Naive B cell (primary cell): ENCODE results near the gene PDE2A. TPM values are rescaled to one million over a fixed set of nuclear protein-coding genes. Genes with fewer than 3 reads are reported as not detected.

Experiments used
- ATAC-seq, 2 donors: fragments of 150-1000 bp; cut with Tn5 transposase; 2 replicates each; pipeline ENCODE4 v1.10.0; 2021; ENCODE audit warnings: low read depth in 2 of 2, mild to moderate bottlenecking in 2 of 2, moderate library complexity in 2 of 2
- DNase-seq: peaks from one replicate; pipeline ENCODE4 v3.0.0; 2022
- H3K27ac Mint-ChIP-seq, 6 donors: one replicate each; pipeline ENCODE4 v1.8.0; 2020 to 2022; ENCODE audit warnings: mild to moderate bottlenecking in 6 of 6, mixed read lengths in 6 of 6, moderate library complexity in 5 of 6, inconsistent platforms in 2 of 6
- H3K27me3 Mint-ChIP-seq, 3 donors: one replicate each; pipeline ENCODE4 v1.8.0; 2021 to 2022; ENCODE audit warnings: mixed read lengths in 3 of 3, mild to moderate bottlenecking in 1 of 3
- H3K36me3 Mint-ChIP-seq, 2 donors: one replicate each; pipeline ENCODE4 v1.8.0; 2020 to 2022; ENCODE audit warnings: mixed read lengths in 2 of 2, inconsistent platforms in 1 of 2, mild to moderate bottlenecking in 1 of 2
- H3K4me1 Mint-ChIP-seq, 3 donors: one replicate each; pipeline ENCODE4 v1.8.0; 2020 to 2022; ENCODE audit warnings: mixed read lengths in 3 of 3, inconsistent platforms in 1 of 3, mild to moderate bottlenecking in 1 of 3, moderate library complexity in 1 of 3
- H3K4me3 Mint-ChIP-seq, 8 donors: one replicate each; pipeline ENCODE4 v1.8.0; 2020 to 2022; ENCODE audit warnings: mild to moderate bottlenecking in 8 of 8, mixed read lengths in 8 of 8, moderate library complexity in 8 of 8, inconsistent platforms in 2 of 8
- H3K9me3 Mint-ChIP-seq, 7 donors: one replicate each; pipeline ENCODE4 v1.8.0; 2020 to 2022; ENCODE audit warnings: mixed read lengths in 7 of 7, mild to moderate bottlenecking in 5 of 7, inconsistent platforms in 2 of 7, moderate library complexity in 1 of 7
- polyA plus RNA-seq, 6 donors: library from polyadenylated mRNA; unstranded; fragments of 300-500 nt; fragmentation: Illumina TruSeq; gene quantifications; one replicate each; pipeline ENCODE4 v1.2.3, GENCODE V29; 2021; ENCODE audit warnings: low read depth in 6 of 6

Gene PDE2A
- polyA plus RNA-seq, 6 donors from 2014 or later, result 0.18 to 0.44 (median 0.36) TPM; not detected in 3

DNA sequence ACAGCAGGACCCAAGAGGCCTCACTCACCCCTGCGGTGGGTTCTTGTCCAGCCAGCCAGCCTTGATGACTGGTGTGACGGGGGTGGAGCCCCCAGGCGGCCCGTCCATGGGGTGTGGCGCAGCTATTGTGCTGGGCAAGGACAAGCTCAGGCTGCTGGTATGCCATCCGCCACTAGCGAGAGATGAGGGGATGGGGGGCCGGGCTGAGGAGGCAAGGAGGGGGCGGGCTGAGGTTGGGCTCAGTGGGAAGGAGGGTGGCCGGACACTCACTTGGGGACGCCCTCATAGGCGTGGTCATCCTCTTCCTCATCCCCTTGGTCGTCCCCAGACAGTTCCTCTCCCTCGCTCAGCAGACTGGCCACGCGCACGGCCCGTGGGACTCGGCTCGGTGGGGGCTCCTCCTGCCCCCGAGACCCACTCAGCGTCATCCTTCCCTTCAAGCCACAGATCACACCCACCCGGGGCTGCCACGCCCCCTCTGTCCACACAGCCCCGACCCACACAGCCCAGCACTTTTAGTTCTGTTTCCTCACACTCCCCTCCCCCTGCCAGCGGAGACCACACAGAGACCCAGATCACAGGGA, 38.0 kb upstream of the PDE2A start:
- DNase-seq, result no peak
- no peaks in the 10 kb centered on the region for H3K27me3 Mint-ChIP-seq
- H3K4me3 Mint-ChIP-seq, result no peak overlapping the region
- H3K4me1 Mint-ChIP-seq, result peaks cover 25 to 53% (median 42%) of the 10 kb centered on the region in 3 donors
- H3K36me3 Mint-ChIP-seq, result peaks cover 5 to 36% of the 10 kb centered on the region in 2 donors
- no peaks in the 10 kb centered on the region for H3K9me3 Mint-ChIP-seq
- ATAC-seq, result no peak
- H3K27ac Mint-ChIP-seq, result peak overlapping the region in 1 of 6 donors; percentile 4

DNA sequence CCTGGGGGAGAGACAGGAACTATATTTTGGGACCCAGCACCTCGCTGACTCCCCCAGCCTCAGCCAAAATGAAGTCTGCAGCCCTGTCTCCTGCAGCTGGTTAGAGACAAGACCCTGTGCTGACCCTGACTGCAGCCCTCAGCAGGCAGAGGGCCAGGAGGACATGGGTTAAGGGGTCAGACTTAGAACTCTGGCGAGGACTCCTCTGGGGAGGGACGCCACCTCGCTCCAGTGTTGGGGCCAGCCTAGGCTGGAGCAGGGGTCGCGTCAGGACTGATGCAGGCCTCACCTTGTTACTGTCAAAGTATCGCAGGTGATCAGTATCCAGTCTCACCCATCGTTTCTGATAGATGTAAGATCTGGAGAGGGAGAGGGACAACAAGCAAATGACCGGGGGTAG, 36.9 kb upstream of the PDE2A start:
- Mint-ChIP-seq H3K4me1 (peaks cover 21 to 53% (median 49%) of the 10 kb centered on the region in 3 donors), H3K4me3 (no peak overlapping the region), H3K27ac (no peak overlapping the region), H3K27me3 (no peaks in the 10 kb centered on the region), H3K36me3 (peaks cover 5 to 47% of the 10 kb centered on the region in 2 donors), H3K9me3 (no peaks in the 10 kb centered on the region)
- DNase-seq (no peak), ATAC-seq (no peak)

DNA sequence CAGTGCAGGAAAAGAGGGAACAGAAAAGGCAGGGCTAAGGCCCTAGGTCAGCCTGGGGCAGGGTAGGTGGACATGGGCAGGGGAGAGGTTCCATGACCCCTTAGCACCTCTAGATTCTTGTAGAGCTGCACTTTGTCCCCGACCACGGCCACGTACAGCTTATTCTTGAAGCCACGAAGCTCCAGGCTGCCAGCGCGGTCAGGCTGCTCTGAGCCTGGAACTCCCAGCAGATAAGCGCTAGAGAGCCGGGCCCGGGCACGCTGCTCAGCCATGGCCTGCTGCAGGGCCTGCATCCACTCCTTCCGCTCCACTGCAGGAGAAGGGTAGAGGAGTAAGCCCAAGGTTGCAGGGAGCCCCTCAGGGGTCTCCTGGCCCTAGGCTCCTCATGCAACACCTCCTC, 36.1 kb upstream of the PDE2A start:
- Mint-ChIP-seq H3K4me3 (no peak overlapping the region), H3K27me3 (no peaks in the 10 kb centered on the region), H3K36me3 (peaks cover 5 to 51% of the 10 kb centered on the region in 2 donors), H3K4me1 (peaks cover 13 to 51% (median 46%) of the 10 kb centered on the region in 3 donors), H3K27ac (peak overlapping the region in 1 of 6 donors; percentile 58), H3K9me3 (no peaks in the 10 kb centered on the region)
- ATAC-seq (no peak), DNase-seq (no peak)

DNA sequence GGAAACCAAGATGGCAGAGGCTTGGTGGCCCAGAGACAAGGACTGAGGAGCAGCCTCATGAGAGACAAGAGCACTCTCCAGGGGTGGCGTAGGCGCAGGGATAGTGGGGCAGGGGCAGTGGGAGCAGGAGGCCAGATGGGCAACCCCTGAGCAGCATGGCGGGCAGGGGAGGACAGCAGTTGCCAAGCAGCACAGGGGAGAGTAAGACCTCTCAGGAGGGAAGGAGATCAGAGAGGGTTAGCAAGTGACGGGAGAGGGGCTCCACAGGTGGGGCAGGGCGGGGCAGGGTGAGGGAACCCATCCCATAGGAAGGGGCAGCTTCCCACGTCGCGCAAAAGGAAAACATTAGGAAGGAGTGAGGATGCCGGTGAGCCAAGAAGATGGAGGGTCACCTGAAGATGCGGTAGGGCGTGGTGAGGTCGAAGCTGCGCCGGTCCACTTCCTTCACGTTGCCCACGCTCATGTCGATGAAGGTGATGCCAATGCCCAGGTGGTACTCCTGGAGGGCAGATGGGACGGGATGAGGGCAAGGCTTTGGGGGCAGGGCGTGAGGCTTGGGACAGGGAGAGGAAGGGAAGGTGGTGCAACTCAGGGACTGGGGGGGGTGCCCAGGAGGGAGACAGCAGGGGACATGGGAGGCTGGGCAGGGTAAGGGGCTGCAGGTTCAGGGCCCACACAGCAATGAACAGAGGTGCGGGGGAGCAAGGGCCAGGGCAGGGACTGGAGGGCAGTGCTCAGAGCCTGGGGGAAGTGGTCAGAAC, 35.4 kb upstream of the PDE2A start:
- Mint-ChIP-seq H3K4me3 (no peak overlapping the region), H3K27me3 (no peaks in the 10 kb centered on the region), H3K27ac (peak overlapping the region in 2 of 6 donors; percentile 54 to 58), H3K9me3 (no peaks in the 10 kb centered on the region), H3K4me1 (peaks cover 9 to 49% (median 40%) of the 10 kb centered on the region in 3 donors), H3K36me3 (peaks cover 5 to 51% of the 10 kb centered on the region in 2 donors)
- ATAC-seq (no peak), DNase-seq (no peak)

DNA sequence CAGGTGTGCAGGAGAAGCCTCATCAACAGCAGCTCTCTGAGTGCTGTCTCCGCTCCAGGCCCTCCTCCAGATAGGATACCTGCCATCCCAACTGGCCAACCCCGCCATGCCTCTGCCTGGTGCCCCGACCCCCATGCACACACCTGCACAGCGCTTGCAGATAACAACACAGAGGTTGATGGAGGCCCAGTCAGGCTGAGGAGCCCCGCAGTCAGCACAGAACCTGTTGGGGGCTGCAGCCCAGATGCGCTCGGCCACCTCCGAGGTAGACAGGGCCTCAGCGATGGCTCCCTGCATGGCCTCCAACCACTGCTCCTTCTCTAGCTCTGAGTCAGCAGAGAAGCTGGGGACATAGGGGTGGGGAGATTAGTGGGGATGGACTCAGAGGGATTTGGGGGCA, 32.8 kb upstream of the PDE2A start:
- Mint-ChIP-seq H3K9me3 (no peaks in the 10 kb centered on the region), H3K4me3 (no peak overlapping the region), H3K27me3 (no peaks in the 10 kb centered on the region), H3K27ac (peak overlapping the region in 2 of 6 donors; percentile 29 to 53), H3K36me3 (peaks cover 5 to 44% of the 10 kb centered on the region in 2 donors), H3K4me1 (peaks cover 2 to 38% (median 35%) of the 10 kb centered on the region in 3 donors)
- DNase-seq (no peak), ATAC-seq (no peak)

DNA sequence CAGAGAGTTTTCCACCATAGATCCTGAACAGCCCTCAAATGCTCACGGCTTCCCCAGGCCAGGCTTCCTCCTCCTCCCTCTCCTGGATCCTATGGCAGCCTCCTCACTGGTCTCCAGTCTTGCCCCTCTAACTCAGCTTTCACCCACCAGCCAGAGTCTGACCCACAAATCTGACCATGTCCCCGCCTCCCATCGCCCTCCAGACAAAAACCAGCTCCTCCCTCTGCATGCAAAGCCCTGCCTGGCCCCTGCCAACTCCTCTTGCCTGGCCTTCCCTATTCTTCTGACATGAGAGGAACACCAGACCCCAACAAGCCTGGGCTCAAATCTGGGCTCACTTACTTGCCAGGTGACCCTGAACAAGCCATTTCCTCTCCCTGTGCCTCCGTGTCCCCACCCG, 32.4 kb upstream of the PDE2A start:
- ATAC-seq, result no peak
- Mint-ChIP-seq H3K27me3 (no peaks in the 10 kb centered on the region), H3K4me3 (peak overlapping the region in 1 of 8 donors; percentile 14), H3K4me1 (peaks cover 2 to 38% (median 35%) of the 10 kb centered on the region in 3 donors), H3K9me3 (no peaks in the 10 kb centered on the region), H3K36me3 (peaks cover 5 to 44% of the 10 kb centered on the region in 2 donors), H3K27ac (peak overlapping the region in 3 of 6 donors; percentile 9 to 60 (median 53))
- DNase-seq, result no peak

DNA sequence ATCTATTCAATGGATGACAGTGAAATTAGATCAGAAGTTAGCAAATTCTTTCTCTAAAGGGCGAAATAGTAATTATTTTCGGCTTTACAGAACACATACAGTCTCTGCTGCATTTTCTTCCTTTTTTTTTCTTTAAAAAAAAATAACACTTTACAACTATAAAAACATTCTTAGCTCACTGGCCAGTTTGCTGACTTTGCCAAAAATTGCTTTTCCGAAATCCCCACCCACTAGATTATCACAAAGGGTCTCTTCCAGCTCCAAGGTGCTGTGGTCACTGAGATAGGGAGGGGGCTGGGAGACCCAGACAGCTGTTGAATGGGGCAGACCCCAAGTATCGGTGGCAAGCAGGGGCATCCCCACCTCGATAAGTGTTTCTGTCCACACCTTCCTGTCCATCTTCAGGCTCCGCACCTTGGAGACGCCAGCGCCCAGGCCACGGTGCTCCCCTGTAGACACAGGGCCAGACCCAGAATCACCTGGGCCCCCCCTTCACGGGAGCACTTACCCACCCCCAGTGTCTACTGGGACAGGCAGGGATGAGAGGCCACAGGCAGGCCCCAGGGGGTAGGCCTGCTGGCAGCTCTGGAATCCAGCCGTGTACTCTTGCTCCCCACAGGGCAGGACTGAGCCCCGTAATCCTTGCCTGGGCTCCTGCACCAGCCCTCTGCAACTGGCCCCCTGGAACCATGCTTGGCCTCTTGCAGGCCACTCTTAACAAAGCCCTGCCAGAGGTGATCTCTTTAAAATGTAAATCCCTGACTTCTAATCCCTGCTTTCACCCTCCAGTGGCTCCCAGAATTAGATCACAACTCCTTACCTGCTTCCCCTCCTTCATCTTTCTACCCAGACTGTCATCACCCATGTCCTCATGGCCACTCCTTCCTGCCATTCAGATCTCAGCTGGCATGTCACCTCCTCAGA, 31.5 kb upstream of the PDE2A start:
- Mint-ChIP-seq H3K27me3 (no peaks in the 10 kb centered on the region), H3K27ac (peak overlapping the region in 2 of 6 donors; percentile 53 to 78), H3K4me3 (no peak overlapping the region), H3K4me1 (peaks cover 2 to 35% (median 31%) of the 10 kb centered on the region in 3 donors), H3K36me3 (peaks cover 5 to 44% of the 10 kb centered on the region in 2 donors), H3K9me3 (no peaks in the 10 kb centered on the region)
- ATAC-seq (no peak), DNase-seq (no peak)

DNA sequence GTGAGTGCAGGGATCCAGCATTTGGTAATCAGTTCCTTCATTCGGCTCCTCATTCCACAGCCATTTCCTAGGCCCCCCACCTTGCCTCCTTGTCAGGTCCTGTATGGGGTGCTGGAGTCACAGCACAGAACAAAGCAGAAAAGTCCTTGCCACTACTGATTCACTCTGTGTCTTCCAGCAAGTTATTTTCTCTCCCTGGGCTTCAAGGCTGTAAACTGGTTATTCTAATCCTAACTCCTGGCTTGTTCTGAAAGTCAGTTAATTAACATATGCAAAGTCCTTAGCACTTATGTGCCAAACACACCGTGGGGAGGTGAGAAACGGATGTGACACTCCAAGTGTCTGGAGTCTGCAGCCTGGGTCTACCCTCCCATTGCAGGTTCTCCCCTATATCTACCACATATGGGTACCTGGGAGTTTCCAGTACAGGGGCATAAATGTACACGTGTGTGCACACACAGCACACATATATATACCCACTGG, 30.6 kb upstream of the PDE2A start:
- Mint-ChIP-seq H3K27me3 (no peaks in the 10 kb centered on the region), H3K4me3 (no peak overlapping the region), H3K27ac (peak overlapping the region in 2 of 6 donors; percentile 71), H3K36me3 (peaks cover 5 to 46% of the 10 kb centered on the region in 2 donors), H3K4me1 (peaks cover 7 to 34% (median 30%) of the 10 kb centered on the region in 3 donors), H3K9me3 (no peaks in the 10 kb centered on the region)
- ATAC-seq, result no peak
- DNase-seq, result no peak

DNA sequence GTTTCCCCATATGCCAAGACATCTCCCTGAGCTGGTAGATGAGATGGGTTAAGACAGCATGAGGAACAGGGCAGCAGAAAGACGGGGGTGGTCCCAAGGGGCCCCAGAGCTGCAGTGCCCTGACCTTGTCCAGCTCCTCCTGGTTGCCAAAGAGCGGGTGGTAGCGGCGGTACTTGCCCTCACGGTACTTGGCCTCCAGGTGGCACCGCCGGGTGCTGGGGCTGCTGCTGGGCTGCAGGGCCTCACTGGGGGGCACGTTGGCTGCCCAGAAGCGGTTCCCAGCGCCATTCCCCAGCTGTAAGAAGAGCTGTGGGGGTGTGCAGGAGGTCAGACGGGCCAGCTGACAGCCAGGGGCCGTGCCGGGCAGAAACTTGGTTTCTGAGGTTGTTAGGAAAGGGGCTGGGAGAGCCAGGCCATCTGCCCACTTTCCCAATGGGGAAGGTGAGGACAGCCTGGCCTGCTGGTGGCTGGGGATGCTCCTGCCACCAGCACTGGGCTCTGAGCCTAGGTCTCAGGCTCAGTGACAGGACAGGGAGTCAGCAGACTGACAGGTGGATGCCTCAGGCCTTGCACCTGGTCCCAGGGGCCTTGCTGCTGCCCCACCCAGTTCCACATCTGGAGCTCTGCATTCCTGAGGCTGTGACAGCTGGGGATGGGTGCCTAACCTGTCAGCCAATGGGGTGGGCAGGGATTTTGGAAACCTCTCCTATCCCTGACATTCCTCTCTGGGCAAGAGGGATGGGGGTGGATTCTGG, 30.0 kb upstream of the PDE2A start:
- H3K27me3 Mint-ChIP-seq, result no peaks in the 10 kb centered on the region
- H3K9me3 Mint-ChIP-seq, result no peaks in the 10 kb centered on the region
- ATAC-seq (no peak), DNase-seq (no peak)
- H3K27ac Mint-ChIP-seq, result no peak overlapping the region
- H3K36me3 Mint-ChIP-seq, result peaks cover 5 to 46% of the 10 kb centered on the region in 2 donors
- peaks cover 10 to 32% (median 27%) of the 10 kb centered on the region in 3 donors for H3K4me1 Mint-ChIP-seq
- no peak overlapping the region for H3K4me3 Mint-ChIP-seq

DNA sequence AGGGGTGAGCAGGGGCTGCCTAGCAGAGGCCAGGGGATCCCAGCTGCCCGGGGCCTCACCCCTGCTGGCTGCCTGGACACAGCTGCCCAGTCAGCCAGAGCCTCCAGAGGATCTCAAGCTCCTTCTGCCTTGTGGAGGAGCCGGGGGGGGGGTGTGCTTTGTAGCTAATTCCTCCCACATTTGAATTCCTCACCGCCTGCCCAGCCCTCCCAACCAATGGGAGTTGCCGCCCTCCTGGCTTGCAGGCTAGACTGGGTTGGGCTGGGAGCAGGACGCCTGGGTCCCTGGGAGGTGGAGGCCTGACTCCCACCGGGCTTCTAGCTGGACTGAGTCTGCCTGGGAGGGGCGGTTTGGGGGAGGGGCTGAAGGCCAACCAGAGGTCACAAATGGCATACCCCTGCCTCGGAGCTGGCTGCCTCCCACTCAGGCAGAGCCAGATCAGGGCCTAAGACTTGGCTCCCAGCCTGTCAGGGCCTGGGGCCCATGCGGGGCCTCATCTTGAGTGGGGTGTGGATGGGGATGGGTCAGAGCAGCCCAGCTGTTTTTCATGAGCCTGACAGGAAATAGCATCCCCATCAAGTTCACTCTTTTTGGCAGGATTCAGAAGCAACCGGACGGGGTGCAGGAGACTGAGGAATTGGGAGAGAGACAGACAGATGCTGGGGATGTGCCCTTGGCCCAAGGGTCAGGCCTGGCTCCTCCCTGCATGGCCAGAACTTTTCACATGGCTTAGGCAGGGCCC, 29.2 kb upstream of the PDE2A start:
- Mint-ChIP-seq H3K36me3 (peaks cover 5 to 46% of the 10 kb centered on the region in 2 donors), H3K27me3 (no peaks in the 10 kb centered on the region), H3K4me3 (no peak overlapping the region), H3K9me3 (no peaks in the 10 kb centered on the region), H3K4me1 (peaks cover 10 to 29% (median 25%) of the 10 kb centered on the region in 3 donors), H3K27ac (no peak overlapping the region)
- no peak for DNase-seq
- no peak for ATAC-seq

DNA sequence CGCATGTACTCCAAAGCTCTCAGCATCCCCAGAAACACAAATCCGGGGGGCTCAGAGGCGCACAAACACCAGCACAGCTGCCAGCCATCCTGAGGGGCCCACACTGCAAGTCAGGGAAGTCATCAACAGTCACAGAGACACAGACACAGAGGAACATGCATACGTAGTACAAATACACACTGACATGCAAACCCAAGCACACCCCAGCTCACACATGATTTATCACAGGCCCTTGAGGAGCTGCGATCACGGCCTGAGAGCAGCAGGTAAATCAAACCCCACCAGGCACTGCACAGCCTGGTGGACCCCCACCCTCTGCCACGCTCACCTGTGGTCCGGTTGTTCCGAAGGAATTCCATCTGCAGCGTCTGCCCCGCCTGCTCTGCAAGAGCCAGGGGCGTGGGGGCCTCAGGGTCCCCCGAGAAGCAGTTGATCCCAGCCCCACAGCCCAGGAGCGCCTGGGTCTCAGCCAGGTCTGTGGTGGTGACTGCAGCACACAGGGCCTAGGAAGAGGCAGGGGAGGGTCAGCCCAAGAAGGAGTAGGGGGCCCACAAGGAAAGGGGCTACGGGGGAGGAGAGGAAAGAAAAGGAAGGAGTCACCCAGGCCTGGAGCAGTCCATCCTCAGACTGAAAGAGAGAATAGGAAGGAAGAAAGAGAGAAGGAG, 28.5 kb upstream of the PDE2A start:
- H3K4me3 Mint-ChIP-seq, result no peak overlapping the region
- H3K4me1 Mint-ChIP-seq, result peaks cover 8 to 27% (median 25%) of the 10 kb centered on the region in 3 donors
- DNase-seq (no peak), ATAC-seq (no peak)
- H3K9me3 Mint-ChIP-seq, result no peaks in the 10 kb centered on the region
- H3K27me3 Mint-ChIP-seq, result no peaks in the 10 kb centered on the region
- H3K36me3 Mint-ChIP-seq, result peaks cover 4 to 42% of the 10 kb centered on the region in 2 donors
- peak overlapping the region in 2 of 6 donors; percentile 33 to 74 for H3K27ac Mint-ChIP-seq

DNA sequence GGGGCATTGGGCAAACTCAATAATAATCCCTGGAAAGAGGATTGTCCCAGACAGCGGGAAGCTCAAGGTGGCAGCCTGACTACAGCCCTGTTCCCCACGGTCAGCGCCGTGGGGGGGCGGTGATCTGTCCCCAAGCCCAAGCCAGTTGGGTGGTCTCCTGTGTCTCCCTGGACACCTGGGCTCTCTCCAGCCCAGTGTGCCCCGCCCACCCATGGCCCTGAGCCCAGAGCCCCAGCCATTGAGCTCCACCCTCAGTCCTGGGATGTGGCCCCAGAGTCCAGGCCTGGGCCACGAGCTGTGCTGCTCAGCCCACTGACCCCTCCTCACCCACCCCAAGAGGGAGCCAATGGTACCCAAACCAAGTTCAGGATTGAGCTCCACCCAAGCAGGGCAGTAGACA, 27.9 kb upstream of the PDE2A start:
- no peaks in the 10 kb centered on the region for H3K9me3 Mint-ChIP-seq
- ATAC-seq (no peak), DNase-seq (no peak)
- H3K4me3 Mint-ChIP-seq, result no peak overlapping the region
- H3K27ac Mint-ChIP-seq, result no peak overlapping the region
- no peaks in the 10 kb centered on the region for H3K27me3 Mint-ChIP-seq
- peaks cover 0 to 36% of the 10 kb centered on the region in 2 donors for H3K36me3 Mint-ChIP-seq
- peaks cover 8 to 25% (median 21%) of the 10 kb centered on the region in 3 donors for H3K4me1 Mint-ChIP-seq
